Smooth muscle cell (in vitro differentiated cells): ENCODE results near the gene ARL5C. TPM values are rescaled to one million over a fixed set of nuclear protein-coding genes. Genes with fewer than 3 reads are reported as not detected.

Experiments used
- DNase-seq: peaks from one replicate; lab custom pipeline; 2025; ENCODE audit not compliant: unreplicated experiment; lab: John Stamatoyannopoulos, UW
- H2AFZ ChIP-seq: fragments of 200-600 bp; sonication (generic); 2 replicates; pipeline ENCODE4 v1.6.0; 2016; ENCODE audit warnings: antibody characterized with exemption, low read depth, mild to moderate bottlenecking
- H3F3A ChIP-seq: fragments of 200-600 bp; sonication (generic); 2 replicates; pipeline ENCODE4 v1.6.0; 2017; ENCODE audit warnings: antibody characterized with exemption, low read depth
- H3K27ac ChIP-seq: fragments of 200-600 bp; sonication (generic); 2 replicates; pipeline ENCODE4 v1.5.1; 2016; ENCODE audit warnings: low read depth, mild to moderate bottlenecking
- H3K27me3 ChIP-seq: fragments of 200-600 bp; sonication (generic); 2 replicates; pipeline ENCODE4 v1.6.1; 2016; ENCODE audit warnings: low read depth, mild to moderate bottlenecking
- H3K36me3 ChIP-seq: fragments of 200-600 bp; sonication (generic); 2 replicates; pipeline ENCODE4 v1.5.1; 2016; ENCODE audit warnings: low read depth
- H3K4me1 ChIP-seq: fragments of 200-600 bp; sonication (generic); 2 replicates; pipeline ENCODE4 v1.5.1; 2016; ENCODE audit warnings: low read depth
- H3K4me2 ChIP-seq: fragments of 200-600 bp; sonication (generic); 2 replicates; pipeline ENCODE4 v1.6.0; 2016; ENCODE audit warnings: mild to moderate bottlenecking
- H3K4me3 ChIP-seq: fragments of 200-600 bp; sonication (generic); 2 replicates; pipeline ENCODE4 v1.5.1; 2016; ENCODE audit warnings: mild to moderate bottlenecking
- H3K79me2 ChIP-seq: fragments of 200-600 bp; sonication (generic); 2 replicates; pipeline ENCODE4 v1.6.0; 2016; ENCODE audit warnings: low read depth, mild to moderate bottlenecking
- H3K9ac ChIP-seq: fragments of 200-600 bp; sonication (generic); 2 replicates; pipeline ENCODE4 v1.6.0; 2016; ENCODE audit warnings: low read depth
- H3K9me3 ChIP-seq: fragments of 200-600 bp; sonication (generic); replicated peaks from 2 replicates; pipeline ENCODE4 v1.5.1; 2016; ENCODE audit warnings: low read depth
- H4K20me1 ChIP-seq: fragments of 200-600 bp; sonication (generic); 2 replicates; pipeline ENCODE4 v1.6.0; 2016; ENCODE audit warnings: low read depth
- CTCF ChIP-seq: fragments of 200-600 bp; sonication (generic); IDR thresholded peaks from 2 replicates; pipeline ENCODE4 v1.5.1; 2017; ENCODE audit warnings: borderline replicate concordance, mild to moderate bottlenecking, antibody characterized with exemption; ENCODE audit not compliant: insufficient read depth, poor library complexity, severe bottlenecking
- WGBS: methylation state at CpG from one replicate; pipeline ENCODE4 v1.1.7; 2016; ENCODE audit warnings: low lambda C conversion rate; 5-methylcytosine and 5-hydroxymethylcytosine counted together
- polyA plus RNA-seq: library from polyadenylated mRNA; unstranded; fragments of >200 nt; fragmentation: Nextera tagmentation; extraction: Ambion mirVana; gene quantifications from 2 replicates; pipeline ENCODE4 v1.2.1, GENCODE V29; 2016
- total RNA-seq: library from RNA; depleted of rRNA; stranded (reverse); fragments of >200 nt; gene quantifications from 2 replicates; pipeline ENCODE4 v1.2.3, GENCODE V29; 2014

ARL5C gene
- total and polyA plus RNA-seq, 2 experiments from 2014 or later: not detected

DNA sequence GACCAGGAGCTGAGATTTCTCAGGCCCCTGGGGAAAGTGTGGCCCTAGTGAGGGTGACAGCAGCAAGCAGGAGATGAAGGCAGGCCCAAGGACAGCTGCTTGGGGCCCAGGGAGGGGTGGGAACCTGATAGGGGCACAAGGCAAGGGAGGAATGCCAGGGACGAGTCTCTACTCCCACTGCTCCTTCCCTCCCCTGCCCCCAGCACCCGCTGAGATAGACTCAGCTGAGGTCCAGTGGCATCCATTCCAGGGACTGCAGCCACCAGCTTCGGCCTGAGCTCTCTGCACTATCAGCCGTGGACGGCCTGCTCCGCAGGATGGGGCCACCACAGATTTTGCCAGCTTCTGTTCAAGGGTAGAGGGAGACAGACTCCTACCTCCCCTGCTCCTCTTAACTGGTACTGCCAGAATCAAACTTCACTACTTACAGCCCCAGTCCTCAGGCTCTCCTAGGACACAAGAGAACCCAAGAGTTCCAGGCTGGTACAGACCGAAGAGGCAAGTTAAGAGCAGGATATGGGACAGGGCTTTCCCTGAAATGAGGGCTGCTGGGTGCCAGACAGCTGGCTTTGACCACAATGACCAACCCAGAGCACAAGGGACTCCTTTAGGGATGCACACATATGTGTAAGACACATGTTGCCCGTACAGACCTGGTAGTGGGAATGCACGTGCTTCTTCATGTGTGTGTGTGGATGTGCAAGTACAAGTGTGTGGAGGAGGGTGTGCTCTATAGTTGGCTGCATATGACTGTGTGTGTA is 26.0 kb upstream of the ARL5C start:
- DNase-seq: no peak
- H3K27ac ChIP-seq: no peak overlapping the region
- WGBS: 97% methylated on average over 9 of the region's 9 CpGs
- peaks cover 17% of the 10 kb centered on the region for H3K4me1 ChIP-seq
- no peak overlapping the region for H2AFZ ChIP-seq
- peaks cover 18% of the 10 kb centered on the region for H4K20me1 ChIP-seq
- H3K27me3 ChIP-seq: no peaks in the 10 kb centered on the region
- no peak overlapping the region for H3K4me3 ChIP-seq
- peaks cover 16% of the 10 kb centered on the region for H3K79me2 ChIP-seq
- no peak overlapping the region for H3K9ac ChIP-seq
- H3F3A ChIP-seq: peaks cover 3% of the 10 kb centered on the region
- no peaks in the 10 kb centered on the region for H3K9me3 ChIP-seq
- H3K4me2 ChIP-seq: no peak overlapping the region
- no peak for TF ChIP-seq CTCF
- no peaks in the 10 kb centered on the region for H3K36me3 ChIP-seq

- H3K4me3 ChIP-seq: no peak overlapping the region
- no peaks in the 10 kb centered on the region for H3K27me3 ChIP-seq
- H3K36me3 ChIP-seq: peaks cover 4% of the 10 kb centered on the region
- no peak for TF ChIP-seq CTCF
- no peaks in the 10 kb centered on the region for H3K79me2 ChIP-seq
- no peaks in the 10 kb centered on the region for H3K4me1 ChIP-seq
- no peaks in the 10 kb centered on the region for H3F3A ChIP-seq
- WGBS: 97% methylated on average over 9 of the region's 9 CpGs
- no peak for DNase-seq
- H3K4me2 ChIP-seq: no peak overlapping the region
- H3K27ac ChIP-seq: no peak overlapping the region
- H3K9ac ChIP-seq: no peak overlapping the region
- H3K9me3 ChIP-seq: no peaks in the 10 kb centered on the region
- H2AFZ ChIP-seq: no peak overlapping the region
- H4K20me1 ChIP-seq: no peaks in the 10 kb centered on the region
Measured at GRCh38 chr17:39187152-39187830, 21.3 kb upstream of the ARL5C start.

DNA sequence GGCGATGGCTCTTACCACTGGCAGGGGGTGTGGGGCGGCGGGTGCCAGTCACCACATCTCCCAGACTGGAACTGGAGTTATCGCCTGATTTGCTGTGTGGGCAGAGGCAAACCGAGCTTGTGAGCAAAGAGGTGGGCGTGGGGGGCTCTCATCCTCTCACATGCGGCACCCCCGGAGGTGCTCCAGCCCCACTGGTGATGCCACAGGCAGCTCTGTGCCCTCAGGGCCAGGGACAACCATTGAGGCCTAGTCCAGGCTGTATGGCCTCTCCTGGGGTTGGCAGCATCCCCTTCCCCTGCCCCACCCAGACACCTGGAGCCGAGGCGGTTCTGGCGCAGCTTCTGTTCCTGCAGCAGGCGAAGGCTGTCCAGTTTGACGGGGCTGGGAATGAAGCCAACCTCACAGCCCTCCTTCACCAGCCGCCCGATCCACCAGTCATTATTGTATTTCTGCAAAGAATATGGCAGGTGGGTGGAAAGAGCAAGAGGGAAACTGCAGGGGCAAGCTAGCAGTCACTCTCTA is 20.6 kb upstream of the ARL5C start:
- Histone ChIP-seq H4K20me1 (no peaks in the 10 kb centered on the region), H3K36me3 (peaks cover 4% of the 10 kb centered on the region), H2AFZ (no peak overlapping the region), H3K4me1 (no peaks in the 10 kb centered on the region), H3K27me3 (no peaks in the 10 kb centered on the region), H3K27ac (no peak overlapping the region), H3F3A (no peaks in the 10 kb centered on the region), H3K4me2 (no peak overlapping the region), H3K4me3 (no peak overlapping the region), H3K79me2 (no peaks in the 10 kb centered on the region), H3K9ac (no peak overlapping the region), H3K9me3 (no peaks in the 10 kb centered on the region)
- TF ChIP-seq CTCF: no peak
- WGBS: 96% methylated on average over 15 of the region's 15 CpGs
- DNase-seq: no peak
